Stimulated activated naive CD8-positive, alpha-beta T cell treated with anti-CD3 and anti-CD28 coated beads, Interleukin-15, Interleukin-2, amounts not matched to agents 100 U/mL and 50 U/mL, for 24 hours (primary cell): Measurements from ENCODE around the gene COL16A1.
A peak's percentile ranks its signal among the peaks of the same experiment; 100 is the strongest.

Source experiments
- ATAC-seq: fragments of 150-1000 bp; cut with Tn5 transposase; one replicate; pipeline ENCODE4 v1.10.0; 2021
- DNase-seq: peaks from one replicate; pipeline ENCODE4 v3.0.0; 2021

COL16A1 gene

DNA sequence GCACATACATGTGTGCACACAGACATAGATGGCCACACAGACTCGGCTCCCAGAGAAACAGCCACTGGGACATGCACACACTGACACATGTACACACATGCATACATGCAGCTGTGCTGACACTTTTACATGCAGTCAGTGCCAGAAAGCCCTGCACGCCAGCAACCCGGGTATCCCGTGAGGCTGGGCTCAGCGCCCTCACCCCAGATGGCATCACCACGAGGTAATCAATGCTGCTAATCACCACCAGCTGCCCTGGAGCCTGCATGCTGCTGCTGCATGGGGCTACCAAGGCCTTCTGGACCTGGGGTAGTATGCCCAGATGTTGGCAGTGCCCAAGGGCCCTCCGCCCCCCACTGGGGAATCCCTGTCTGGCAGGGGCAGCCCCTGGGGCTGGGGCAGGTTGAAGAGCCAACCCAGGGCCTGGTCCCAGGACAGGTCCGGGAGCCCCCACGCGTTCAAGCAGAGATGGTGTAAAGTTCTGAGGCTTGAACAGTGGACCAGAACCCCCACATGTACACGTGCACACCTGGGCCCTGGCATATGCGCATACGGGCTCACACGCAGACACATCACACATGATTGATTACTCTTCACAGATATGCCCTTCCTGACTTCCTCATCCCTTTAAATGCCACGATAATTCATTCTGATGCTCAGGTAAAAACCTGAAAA lies 2.7 kb upstream of the COL16A1 start:
- ATAC-seq (no peak), DNase-seq (no peak)

DNA sequence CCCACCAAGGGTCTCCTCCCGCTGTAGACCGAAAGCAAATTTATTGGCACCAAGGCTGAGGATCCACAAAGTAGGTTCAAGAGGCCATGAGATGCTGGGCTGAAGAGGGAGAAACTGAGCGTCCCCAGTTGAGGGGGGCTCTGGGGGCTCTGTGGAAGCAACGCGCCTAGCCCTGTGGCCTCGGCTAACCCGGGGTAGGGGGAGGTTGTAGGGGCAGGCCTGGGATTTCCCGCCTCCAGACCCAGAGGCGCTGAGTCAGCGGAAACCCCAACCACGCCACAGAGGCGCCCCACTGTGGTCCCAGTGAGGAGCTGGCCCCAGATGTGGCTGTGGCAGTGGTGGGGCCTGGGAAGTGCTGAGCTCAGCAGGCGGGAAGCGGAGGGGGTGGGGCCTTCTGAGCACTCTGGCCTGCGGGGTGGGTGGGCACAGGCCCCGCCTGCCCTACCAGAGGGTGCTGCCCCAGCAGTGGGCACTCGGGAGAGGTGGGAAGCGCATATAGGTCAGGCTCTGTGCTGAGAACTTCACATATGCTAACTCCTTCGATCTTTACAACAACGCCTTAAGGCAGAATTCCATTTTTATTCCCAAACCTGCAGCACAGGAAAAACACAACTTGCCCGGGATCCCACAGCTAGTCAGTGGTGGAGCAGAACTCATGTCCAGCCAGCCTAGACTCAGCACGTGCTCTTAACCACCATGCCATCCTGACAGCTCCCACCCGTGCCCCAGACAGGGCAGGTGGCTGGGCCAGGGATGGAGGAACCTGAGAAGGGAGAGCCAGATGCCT lies 1.5 kb upstream of the COL16A1 start:
- DNase-seq (peak; percentile 87), ATAC-seq (peak; percentile 85)

DNA sequence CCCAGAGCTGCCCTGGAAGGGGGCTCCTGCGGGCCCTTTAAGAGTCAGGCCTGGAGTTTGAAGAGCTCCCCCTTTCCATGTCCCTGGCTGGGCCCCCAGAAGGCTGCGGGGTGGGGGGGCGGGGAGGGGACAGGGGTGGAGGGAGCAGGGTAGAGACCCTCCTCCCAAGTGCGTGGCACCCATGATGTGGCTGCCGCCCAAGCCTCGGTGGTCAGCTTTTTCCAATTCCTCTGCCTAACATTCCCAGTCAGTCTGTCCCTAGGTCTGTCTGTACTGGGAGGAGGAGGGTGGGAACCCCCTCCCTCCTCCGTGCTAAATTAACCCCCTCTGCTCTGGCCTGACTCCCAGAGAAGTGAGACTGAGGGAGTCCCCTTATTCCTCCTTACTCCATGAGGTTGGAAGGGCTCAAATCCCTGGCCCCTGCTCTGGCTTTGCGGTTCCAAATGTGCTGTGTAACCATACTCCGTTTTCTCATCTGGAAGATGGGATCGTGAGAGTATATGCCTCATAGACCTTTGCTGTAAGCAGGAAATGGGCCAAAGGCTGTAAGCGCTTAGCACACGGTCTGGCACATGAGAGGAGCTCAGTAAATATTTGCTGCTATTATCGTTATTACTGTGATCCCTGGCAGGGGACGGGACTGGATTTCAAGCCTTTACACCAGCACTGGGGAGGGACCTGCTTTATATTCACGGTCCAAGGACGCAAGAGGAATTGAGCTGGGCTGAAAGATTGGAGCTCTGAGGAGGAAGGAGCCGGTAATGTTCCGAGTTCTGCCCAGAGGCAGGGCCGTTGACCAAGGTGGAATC lies 658 bp upstream of the COL16A1 start:
- DNase-seq: no peak
- ATAC-seq: no peak

DNA sequence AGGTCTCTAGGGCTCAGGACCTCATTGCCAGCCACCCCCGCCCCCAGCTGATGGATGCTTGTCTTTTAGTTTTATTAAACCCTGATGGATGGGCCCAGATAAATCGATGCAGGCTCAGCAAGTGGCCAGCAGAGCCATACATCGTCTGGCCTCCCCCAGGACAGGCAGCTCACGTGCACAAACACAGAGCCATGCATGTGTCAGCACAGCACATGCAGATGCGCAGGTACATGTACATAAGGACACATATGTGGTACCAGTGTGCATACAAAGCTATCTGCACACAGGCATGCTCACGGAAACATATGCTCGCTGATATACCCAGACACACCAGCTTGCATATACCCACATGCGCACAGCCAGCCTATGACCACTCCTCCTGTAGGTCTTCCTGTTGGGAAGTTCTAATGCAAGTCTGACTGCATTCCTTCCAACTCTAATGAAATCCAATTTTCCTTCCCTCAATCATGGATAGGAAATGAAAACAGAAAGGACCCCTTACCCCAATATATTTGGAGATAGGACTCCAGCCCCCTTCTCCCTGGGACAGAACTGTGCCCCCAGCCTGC lies 897 bp downstream of the COL16A1 start:
- DNase-seq: no peak
- ATAC-seq: no peak

DNA sequence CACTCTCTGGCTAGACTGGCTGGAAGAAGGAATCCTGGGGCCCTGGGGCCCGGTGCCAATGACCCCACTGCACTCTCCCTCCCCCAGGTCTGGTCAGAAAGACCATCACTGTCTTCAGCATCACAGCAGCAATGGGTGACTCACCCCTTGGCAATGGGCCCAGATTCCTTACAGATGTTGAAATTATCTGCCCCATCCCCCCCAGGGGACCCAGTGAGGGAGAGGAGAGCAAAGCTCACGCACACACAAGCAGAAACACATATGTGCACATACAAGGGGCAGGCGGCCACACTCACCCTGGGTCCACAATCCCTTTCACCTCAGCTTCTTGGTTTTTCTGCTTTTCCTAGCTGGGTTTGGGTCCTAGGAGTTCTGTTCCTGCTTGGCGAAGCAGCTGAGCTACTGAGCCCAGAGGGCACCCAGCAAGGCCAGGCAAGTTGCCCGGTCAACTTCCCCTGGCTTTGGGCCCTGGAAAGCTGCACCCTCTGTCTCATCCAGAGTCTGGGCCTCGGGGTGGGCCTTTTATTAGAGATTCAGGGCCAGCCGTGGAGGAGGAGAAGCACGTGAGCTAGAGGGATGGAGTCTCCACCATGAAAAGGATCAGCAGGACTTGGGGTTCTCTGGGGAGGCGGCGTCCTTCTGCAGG lies 2.6 kb downstream of the COL16A1 start:
- ATAC-seq: no peak
- DNase-seq: peak; percentile 54

DNA sequence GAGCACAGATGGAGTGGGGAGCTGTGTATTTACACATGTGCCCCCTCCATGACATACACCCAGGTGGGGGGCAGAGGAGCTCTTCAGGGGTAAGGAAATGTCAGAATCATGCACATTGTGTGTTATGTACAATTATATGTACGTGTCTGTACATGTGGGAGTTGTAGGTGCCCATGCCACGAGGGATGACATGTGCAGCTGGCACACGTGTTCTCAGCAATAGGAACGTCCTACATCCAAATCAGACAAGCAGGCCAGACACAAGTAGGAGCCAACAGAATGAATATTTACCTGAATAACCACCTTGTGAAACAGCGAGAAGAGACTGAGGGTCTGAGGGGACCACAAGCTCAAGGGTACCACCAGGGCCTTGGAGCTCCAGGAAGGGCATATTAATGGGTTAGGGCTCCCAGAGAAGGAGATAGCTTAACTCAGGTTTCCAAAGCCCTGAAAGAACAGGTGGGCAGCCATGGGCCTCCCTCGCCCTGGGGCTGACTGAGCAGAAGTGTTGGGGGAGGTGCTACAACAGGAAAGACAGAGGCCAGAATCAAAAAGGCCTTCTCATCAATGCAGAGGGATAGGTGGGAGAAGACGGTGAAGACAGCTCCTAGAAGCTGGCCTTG lies 3.2 kb downstream of the COL16A1 start:
- no peak for DNase-seq
- no peak for ATAC-seq

DNA sequence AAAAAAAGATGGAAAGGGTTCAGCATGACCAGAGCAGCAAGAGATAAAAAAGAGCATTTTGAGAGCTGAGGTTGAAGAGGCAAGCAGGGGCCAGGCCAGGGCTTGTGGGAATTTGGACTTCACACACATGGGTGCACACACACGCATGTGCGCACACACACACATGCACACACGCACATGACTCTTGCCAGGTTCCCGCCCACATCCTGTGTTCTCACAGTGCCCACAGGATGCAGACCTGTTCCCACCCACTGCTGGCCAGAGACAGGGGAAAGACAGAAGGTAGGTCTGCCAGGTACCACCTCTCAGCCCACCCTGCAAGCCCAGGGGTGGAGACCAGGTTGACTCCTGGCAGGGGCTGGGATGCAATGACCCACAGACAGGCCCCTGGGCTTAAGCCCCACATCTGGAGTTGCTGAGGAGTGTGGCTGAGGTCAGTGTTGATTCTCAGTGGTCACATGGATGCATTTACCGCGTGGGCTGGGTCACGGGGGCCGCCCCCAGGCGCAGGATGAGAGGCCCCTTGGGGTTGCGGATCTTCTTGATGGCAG lies 4.4 kb downstream of the COL16A1 start:
- ATAC-seq (no peak), DNase-seq (no peak)

DNA sequence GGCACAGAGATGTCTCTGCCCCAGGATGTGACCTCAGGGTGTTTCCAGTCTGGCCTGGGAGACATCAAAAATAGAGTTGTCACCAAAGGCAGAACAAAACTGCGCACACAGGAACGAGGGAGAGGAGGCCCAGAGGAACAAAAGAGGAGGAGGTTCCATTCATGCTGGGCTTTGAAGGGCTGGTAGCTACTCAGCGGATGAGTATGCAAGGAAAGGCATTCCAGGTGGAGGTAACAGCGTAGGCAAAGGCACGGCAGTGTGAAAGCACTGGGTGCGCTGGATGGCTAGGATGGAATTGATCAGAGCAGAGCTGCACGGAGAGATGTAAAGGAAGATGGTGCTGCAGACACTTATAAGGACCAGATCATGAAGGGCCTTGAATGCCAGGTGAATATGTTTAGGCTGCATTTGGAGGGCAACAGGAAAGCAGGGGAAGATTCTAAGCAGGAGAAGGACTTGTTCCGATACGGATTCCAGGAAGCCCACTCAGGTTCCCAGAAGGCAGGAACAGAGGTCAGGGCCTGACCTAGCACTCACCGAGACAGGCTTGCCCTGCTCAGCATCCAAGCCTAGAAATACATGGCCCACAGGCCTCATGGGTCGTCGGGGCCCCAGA lies 6.3 kb downstream of the COL16A1 start:
- ATAC-seq: no peak
- DNase-seq: no peak

DNA sequence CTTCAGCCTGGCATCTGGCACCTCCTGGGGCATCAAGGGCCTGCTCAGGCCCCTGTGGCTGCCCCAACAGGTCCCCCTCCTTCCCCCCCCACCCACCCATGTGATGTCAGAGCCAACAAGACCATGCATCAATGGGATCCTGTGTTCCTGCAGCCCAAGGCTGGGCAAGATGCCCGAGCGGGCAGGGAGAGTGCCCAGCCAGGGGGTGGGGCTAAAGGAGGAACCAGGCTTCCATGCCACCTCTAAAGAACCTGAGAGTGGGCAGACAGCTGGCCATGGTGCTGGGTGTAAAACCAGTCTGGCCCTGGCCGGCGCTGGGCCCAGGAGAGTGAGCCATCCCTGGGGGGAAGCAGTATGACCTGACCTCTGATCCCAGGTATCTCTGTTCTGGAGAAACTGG lies 7.6 kb downstream of the COL16A1 start:
- ATAC-seq: no peak
- no peak for DNase-seq

DNA sequence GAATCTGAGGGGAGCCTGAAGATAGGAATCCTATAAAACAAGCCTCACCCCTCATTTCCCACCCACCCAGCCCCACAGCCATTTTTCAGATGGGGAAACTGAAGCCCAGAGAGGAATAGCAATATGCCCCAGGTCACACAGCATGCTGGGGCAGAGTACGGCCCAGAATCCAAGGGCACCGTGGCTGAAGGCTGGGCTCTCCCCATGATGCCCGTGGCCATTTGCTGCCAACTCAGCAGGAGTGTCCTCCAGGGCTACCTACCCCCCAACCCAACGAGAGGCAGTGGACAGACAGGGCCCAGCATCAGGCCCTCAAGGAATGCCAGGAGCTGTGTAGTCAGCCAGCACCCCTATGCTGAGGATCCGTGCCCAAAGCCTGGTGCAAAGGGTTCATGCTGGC lies 8.5 kb downstream of the COL16A1 start:
- DNase-seq: no peak
- ATAC-seq: no peak

DNA sequence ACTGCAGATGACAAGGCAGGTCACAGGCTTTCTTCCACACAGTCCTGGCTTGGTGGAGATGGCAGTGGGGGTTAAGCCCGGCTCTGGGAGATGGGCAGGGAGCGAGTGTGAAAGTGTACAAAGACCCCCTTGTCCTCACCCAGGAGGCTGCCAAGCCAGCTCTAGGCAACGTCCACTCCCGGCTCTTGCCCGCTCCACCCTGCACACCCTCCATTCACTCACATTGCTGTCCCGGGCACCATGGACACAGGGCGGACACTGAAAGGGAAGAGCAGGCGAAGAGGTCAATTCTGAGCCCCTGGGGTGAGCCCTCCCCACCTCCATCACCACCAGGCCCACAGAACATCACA lies 8.9 kb downstream of the COL16A1 start:
- ATAC-seq: no peak
- DNase-seq: no peak

DNA sequence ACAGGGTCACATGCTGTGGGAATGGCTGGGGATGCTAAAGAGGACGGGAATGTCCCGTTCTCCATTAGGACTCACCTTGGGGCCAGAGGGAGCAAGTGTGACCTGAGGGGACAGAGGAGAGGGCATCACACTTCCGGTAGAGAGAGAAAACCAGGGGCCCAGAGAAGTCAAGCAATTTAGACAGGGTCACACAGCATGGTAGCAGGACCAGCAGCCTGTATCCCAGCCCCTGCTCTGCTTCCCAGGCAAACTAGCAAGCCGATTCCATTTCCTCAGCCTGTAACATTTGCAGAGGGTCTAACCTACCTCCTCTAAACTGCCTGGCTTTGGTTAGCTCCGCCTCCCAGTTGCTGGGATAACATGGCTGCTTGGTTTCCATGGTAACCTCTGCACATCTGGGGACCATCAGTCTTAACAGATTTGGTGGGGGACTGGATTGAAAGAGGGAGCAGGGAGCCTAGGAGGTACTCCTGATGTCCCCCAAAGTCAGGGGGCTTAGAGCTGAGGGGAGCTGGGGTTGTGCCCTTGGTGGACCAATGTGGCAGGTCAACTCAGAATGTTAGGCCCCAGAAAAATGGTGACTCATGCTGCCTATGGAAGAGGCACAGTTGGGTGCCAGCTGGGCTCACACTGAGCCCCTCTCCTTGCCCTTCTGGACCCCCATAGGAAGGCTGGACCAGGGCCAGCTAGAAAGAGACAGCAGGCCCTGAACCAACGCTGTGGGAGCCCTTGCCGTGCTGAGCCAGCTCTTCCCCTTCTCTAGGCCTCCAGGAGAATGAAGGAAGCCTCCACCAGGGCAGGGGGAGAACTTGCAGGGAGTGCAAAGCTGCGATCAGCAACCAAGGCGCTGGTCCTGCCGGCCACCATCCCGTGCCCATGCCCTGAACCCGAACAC lies 9.5 kb downstream of the COL16A1 start:
- no peak for DNase-seq
- ATAC-seq: no peak

DNA sequence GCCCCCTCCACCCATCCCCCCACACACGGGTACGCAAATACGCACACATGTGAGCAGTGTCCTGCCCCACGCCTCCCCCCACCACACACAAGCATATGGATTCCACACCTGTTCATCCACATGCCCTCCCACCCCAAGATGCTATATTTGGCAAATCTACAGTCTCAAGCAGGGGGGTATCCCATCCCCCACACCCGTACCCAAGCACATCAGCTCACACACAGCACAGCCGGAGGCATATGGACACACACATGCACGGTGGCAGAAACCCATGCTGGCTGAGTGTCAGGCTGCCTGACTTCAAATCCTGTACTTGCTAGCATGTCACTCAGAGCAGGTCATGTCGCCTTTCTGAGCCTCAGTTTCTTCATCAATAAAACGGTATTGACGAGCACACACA lies 10.6 kb downstream of the COL16A1 start:
- DNase-seq: no peak
- ATAC-seq: no peak

DNA sequence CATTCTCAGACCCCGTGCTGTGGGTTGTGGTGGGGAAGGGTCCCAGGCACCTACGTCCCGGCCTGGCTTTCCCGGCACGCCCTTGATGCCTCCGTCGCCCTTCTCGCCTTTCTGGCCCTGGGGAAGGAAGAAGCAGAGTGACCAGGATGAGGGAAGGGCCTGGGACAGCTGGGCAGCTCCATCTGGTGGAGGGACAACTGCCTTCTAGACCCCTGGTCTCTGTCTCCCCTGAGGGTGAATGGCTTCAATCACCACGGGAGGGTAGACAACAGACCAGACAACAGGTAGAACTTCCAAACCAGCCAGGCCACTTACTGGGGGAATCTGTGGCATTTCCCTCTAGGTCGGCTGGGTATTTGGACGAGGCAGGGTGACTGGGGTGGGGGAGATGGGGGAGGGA lies 11.9 kb downstream of the COL16A1 start:
- no peak for ATAC-seq
- DNase-seq: no peak

DNA sequence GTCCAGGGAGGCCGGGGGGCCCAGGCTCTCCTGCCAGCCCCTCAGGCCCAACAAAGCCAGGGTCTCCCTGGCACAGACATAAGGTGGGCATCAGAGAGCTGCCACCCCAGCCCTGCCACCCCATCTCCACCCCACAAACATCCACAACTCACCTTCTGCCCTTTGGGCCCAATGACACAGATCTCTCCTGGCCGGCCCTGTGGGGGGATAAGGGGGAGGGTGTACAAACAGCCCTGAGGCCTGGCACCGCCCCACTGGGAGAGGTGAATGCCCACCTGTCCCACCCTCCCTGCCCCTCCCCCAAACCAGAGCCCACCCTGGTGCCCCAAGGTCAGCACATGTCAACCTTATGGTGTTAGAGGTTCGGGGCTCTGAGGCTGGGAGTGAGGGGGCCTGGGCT lies 12.4 kb downstream of the COL16A1 start:
- no peak for ATAC-seq

DNA sequence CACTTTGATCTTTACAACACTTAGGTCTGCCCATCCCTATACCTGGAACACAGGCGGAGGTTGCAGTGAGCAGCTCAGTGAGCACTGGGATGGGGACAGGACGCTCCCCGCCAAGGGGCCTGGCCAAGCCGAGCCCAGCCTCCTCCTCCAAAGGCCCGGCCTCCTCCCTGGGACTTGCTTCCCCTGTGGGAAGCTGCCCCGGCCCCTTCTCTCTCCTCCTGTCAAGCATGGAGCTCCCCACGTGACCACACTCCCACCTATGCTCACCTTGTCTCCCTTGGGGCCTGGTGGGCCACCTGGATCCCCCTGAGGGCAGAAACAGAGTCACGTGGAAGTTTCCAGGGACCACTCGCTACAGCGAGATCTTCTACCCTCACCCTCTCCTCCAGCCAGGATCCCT lies 12.9 kb downstream of the COL16A1 start:
- ATAC-seq (no peak), DNase-seq (no peak)

More for the DNA sequence above, 12.4 kb downstream of the COL16A1 start:
- DNase-seq: no peak

DNA sequence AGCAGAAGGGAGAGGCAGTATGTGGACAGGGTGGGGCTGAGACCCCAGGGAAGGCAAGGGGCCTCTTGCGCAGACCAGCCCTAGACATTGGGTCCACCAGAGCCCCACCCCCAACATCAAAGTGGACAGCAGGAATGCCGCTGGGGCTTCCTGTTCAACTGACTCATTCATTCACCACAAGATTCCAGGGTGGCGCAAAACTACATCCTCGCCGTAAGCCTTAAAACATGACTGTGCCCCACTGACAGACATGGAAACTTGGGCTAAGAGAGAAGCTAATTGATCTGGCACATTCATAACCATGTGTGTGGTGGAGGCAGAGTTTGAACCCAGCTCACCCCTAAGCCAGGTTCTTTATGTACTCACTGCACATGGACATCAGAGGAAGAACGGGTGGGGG lies 14.0 kb downstream of the COL16A1 start:
- DNase-seq (no peak), ATAC-seq (no peak)

DNA sequence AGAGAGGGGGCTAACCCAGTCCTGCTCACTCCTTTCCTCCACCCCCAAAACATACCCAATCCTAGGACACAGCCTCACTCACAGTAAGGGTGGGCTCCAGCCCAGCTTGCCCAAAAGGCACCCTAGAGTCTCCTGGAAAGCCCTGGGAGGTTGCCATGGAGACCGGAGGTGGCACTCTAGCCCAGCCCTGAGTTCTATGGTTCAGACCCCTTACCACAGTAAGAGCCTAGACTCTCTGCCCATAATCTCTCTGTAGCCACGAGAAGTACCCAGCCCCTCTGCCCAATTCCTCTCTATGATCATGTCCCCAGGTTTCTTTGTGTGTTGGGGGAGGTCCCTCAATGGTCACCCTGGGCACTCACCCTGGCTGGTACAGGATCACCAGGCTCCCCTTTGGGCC lies 14.4 kb downstream of the COL16A1 start:
- DNase-seq: no peak

DNA sequence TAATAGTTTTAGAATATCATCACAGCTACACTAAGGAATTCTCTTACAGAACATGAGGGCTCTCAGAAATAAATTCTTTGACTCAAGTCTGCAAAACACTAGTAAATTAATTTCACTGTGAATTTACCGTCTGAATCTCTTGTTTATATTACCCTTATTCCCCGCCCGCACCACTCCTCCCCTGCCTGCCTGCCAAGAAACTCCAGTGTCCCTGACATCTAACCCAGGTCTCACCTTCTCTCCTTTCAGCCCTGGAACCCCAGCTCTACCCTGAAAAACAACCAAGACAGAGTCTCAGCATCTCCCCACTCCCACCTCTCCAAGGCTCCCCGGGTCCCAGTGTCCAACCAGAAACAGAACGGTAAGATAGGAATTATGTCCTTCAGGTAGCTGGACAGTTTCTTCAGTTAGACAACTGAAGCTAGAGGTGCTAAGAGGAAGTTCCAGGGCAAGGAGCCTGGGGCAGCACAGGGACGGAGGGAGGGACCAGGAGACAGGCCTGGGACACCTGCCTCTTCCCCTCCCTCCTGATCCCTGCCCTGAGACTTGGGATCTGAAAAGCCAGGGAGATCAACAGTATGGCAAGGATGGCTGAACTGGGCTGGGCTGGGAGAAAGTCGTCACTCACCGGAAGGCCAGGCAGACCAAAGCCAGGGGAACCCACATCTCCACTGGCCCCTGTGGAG lies 15.4 kb downstream of the COL16A1 start:
- ATAC-seq (no peak), DNase-seq (no peak)

More for the DNA sequence above, 14.4 kb downstream of the COL16A1 start:
- ATAC-seq: no peak
